ENCODE data around the gene OTOGL.

The OTOGL gene

DNA sequence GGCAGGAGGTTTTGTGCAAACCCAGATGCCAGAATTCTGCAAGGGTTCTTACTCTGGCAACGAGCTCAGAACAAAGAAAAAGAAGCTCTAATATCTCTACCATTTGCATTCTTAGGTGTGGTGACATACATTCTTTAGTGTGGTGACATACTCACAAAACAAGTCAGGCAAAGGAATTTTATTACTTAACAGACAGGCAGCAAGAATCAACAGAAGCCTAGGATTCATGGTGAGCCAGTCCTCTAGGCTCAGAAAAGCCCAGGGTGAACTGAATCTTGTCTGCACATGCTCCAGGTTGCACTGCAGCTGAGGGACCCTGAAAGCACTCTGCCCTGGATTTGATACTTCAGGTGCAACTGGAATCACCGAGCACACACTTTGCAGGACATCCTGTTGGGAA, 222.3 kb downstream of the OTOGL start:
- TF ChIP-seq, protein P1, sequence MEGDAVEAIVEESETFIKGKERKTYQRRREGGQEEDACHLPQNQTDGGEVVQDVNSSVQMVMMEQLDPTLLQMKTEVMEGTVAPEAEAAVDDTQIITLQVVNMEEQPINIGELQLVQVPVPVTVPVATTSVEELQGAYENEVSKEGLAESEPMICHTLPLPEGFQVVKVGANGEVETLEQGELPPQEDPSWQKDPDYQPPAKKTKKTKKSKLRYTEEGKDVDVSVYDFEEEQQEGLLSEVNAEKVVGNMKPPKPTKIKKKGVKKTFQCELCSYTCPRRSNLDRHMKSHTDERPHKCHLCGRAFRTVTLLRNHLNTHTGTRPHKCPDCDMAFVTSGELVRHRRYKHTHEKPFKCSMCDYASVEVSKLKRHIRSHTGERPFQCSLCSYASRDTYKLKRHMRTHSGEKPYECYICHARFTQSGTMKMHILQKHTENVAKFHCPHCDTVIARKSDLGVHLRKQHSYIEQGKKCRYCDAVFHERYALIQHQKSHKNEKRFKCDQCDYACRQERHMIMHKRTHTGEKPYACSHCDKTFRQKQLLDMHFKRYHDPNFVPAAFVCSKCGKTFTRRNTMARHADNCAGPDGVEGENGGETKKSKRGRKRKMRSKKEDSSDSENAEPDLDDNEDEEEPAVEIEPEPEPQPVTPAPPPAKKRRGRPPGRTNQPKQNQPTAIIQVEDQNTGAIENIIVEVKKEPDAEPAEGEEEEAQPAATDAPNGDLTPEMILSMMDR (IDR thresholded peaks at IDR 0.05; ENCODE audit: low read length), result no peak
- no peak for TF ChIP-seq EZH2 (IDR thresholded peaks at IDR 0.05; ENCODE audit: borderline replicate concordance, low read length)
- no peaks in the 10 kb centered on the region for H3K9me2 ChIP-seq (ENCODE audit: low read depth, low read length)
- H3K36me3 ChIP-seq (ENCODE audit: insufficient read depth, low read length), result no peaks in the 10 kb centered on the region
- no peak overlapping the region for H3K4me3 ChIP-seq (ENCODE audit: low read depth, low read length, poor library complexity, severe bottlenecking)
- no peaks in the 10 kb centered on the region for H3K9me3 ChIP-seq (ENCODE audit: low read length)
- H3K27me3 ChIP-seq (ENCODE audit: insufficient read depth, low read length), result no peaks in the 10 kb centered on the region
- H4K20me1 ChIP-seq (ENCODE audit: insufficient read depth, low read length), result no peaks in the 10 kb centered on the region
- H3F3A ChIP-seq (ENCODE audit: insufficient read depth, low read length), result no peaks in the 10 kb centered on the region
- no peaks in the 10 kb centered on the region for H3K4me1 ChIP-seq (ENCODE audit: insufficient read depth, low read length, severe bottlenecking)
- no peak overlapping the region for H3K9ac ChIP-seq (ENCODE audit: low read length)
- H3K27ac ChIP-seq (ENCODE audit: low read depth, low read length, poor library complexity, severe bottlenecking), result no peak overlapping the region
- no peaks in the 10 kb centered on the region for H3K79me2 ChIP-seq (ENCODE audit: insufficient read depth, low read length)
- no peak overlapping the region for H3K4me2 ChIP-seq (ENCODE audit: low read length)
- H2AFZ ChIP-seq (ENCODE audit: low read length), result no peak overlapping the region

DNA sequence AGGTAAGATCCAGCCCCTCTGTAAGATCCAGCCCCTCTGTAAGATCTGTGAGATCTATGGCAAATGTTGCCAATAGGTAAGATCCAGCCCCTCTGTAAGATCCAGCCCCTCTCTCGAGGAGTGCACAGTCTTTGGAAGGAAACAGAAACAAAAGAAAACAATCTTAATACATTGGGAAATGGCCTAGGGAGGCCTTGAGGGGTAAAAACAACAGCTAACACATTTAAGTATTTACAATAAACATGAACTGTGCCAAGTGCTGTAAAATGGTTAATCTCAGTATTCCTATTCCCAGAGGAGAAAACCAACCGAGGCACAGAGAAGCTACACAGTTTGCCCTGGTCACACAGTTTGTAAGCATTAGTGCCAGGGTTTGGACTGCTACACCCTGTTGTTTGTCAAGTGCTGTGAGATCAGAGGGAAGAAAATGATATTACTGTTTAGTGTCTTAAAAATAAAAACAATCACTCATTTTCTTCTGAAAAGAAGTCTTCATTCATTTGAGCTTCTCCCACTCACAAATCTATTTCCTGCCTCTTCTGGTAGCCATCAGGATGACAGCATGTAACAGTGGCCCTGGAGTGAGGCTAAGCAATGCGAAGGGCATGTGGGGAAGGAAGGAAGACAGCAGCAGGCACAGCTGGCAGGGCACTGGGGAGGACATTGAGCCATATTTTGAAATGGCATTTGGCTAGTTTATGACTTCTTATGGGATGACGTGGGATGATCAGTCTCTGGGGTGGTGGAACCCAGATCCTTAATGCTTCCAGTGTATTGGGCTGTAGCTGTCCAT, 226.0 kb downstream of the OTOGL start:
- H2AFZ ChIP-seq (ENCODE audit: low read length), result no peak overlapping the region
- H3K27ac ChIP-seq (ENCODE audit: low read depth, low read length, poor library complexity, severe bottlenecking), result no peak overlapping the region
- no peaks in the 10 kb centered on the region for H3F3A ChIP-seq (ENCODE audit: insufficient read depth, low read length)
- no peaks in the 10 kb centered on the region for H3K9me3 ChIP-seq (ENCODE audit: low read length)
- no peak overlapping the region for H3K9ac ChIP-seq (ENCODE audit: low read length)
- no peak overlapping the region for H3K4me2 ChIP-seq (ENCODE audit: low read length)
- no peaks in the 10 kb centered on the region for H3K36me3 ChIP-seq (ENCODE audit: insufficient read depth, low read length)
- H3K9me2 ChIP-seq (ENCODE audit: low read depth, low read length), result no peaks in the 10 kb centered on the region
- no peaks in the 10 kb centered on the region for H3K4me1 ChIP-seq (ENCODE audit: insufficient read depth, low read length, severe bottlenecking)
- H3K27me3 ChIP-seq (ENCODE audit: insufficient read depth, low read length), result no peaks in the 10 kb centered on the region
- no peaks in the 10 kb centered on the region for H4K20me1 ChIP-seq (ENCODE audit: insufficient read depth, low read length)
- TF ChIP-seq, protein P1 (IDR thresholded peaks at IDR 0.05; ENCODE audit: low read length), result no peak
- TF ChIP-seq EZH2 (IDR thresholded peaks at IDR 0.05; ENCODE audit: borderline replicate concordance, low read length), result no peak
- H3K4me3 ChIP-seq (ENCODE audit: low read depth, low read length, poor library complexity, severe bottlenecking), result no peak overlapping the region
- H3K79me2 ChIP-seq (ENCODE audit: insufficient read depth, low read length), result no peaks in the 10 kb centered on the region

DNA sequence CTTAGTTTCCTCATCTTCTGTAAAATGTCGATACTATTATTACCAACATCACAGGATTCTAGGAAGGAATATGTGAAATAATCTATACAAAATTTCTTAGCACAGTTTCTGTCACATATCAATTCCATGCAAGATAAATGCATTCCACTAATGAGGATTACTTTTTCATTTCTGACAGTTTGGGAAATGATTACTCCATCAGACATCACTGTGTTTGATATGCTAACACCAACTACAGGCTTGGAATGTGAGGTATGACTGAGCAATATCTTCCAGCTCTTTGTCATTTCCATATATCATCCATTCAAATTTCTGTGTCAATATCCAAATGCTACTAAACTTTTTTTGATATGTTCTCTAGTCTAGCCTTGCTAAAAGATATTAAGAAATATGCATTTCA, 233.5 kb downstream of the OTOGL start:
- no peaks in the 10 kb centered on the region for H3K36me3 ChIP-seq (ENCODE audit: insufficient read depth, low read length)
- no peaks in the 10 kb centered on the region for H3K79me2 ChIP-seq (ENCODE audit: insufficient read depth, low read length)
- no peak overlapping the region for H3K27ac ChIP-seq (ENCODE audit: low read depth, low read length, poor library complexity, severe bottlenecking)
- no peak overlapping the region for H3K9ac ChIP-seq (ENCODE audit: low read length)
- no peaks in the 10 kb centered on the region for H3K9me2 ChIP-seq (ENCODE audit: low read depth, low read length)
- TF ChIP-seq EZH2 (IDR thresholded peaks at IDR 0.05; ENCODE audit: borderline replicate concordance, low read length), result no peak
- TF ChIP-seq, protein P1 (IDR thresholded peaks at IDR 0.05; ENCODE audit: low read length), result no peak
- H4K20me1 ChIP-seq (ENCODE audit: insufficient read depth, low read length), result no peaks in the 10 kb centered on the region
- no peak overlapping the region for H3K4me3 ChIP-seq (ENCODE audit: low read depth, low read length, poor library complexity, severe bottlenecking)
- H3K27me3 ChIP-seq (ENCODE audit: insufficient read depth, low read length), result no peaks in the 10 kb centered on the region
- H3K9me3 ChIP-seq (ENCODE audit: low read length), result no peaks in the 10 kb centered on the region
- H3F3A ChIP-seq (ENCODE audit: insufficient read depth, low read length), result no peaks in the 10 kb centered on the region
- H2AFZ ChIP-seq (ENCODE audit: low read length), result no peak overlapping the region
- H3K4me1 ChIP-seq (ENCODE audit: insufficient read depth, low read length, severe bottlenecking), result no peaks in the 10 kb centered on the region
- H3K4me2 ChIP-seq (ENCODE audit: low read length), result no peak overlapping the region
